SK-N-SH (cell line): Measurements from ENCODE around the gene BTBD16. TPM values are rescaled to one million over a fixed set of nuclear protein-coding genes. Genes with fewer than 3 reads are reported as not detected.

Experiments
- CTCF ChIA-PET: fragments of 300-600, 350-600 bp; formaldehyde crosslinking; extraction: SDS; loops from one replicate; lab custom pipeline; 2021; lab: Yijun Ruan, JAX
- POLR2A ChIA-PET: fragments of 350-600 bp; sonication (Branson Sonifier 250); formaldehyde crosslinking; extraction: SDS; loops from one replicate; lab custom pipeline; 2020; ENCODE audit warnings: antibody characterized with exemption, inconsistent platforms; lab: Yijun Ruan, JAX
- DNase-seq: peaks from one replicate; pipeline ENCODE4 v3.0.0; 2012
- H2AFZ ChIP-seq: fragments of 200-600 bp; sonication (generic); 2 replicates; pipeline ENCODE4 v1.8.1; 2016; ENCODE audit warnings: antibody characterized with exemption, mild to moderate bottlenecking, low read depth
- H3F3A ChIP-seq: fragments of 200-600 bp; sonication (generic); replicated peaks from 2 replicates; pipeline ENCODE3; 2016; ENCODE audit warnings: antibody characterized with exemption, mild to moderate bottlenecking; ENCODE audit not compliant: insufficient read depth
- H3K27ac ChIP-seq, 2 experiments: fragments of 200-500 bp in 1 of 2; fragments of 200-600 bp in 1 of 2; sonication (Bioruptor generic) in 1 of 2; sonication (generic), shearing (Covaris generic) in 1 of 2; 2 replicates each; pipeline versions ENCODE4 v1.5.1 to v1.6.1; 2014 to 2016; ENCODE audit warnings: low read depth in 2 of 2, inconsistent platforms in 1 of 2, low read length in 1 of 2, mild to moderate bottlenecking in 1 of 2, mixed read lengths in 1 of 2
- H3K27me3 ChIP-seq: fragments of 200-600 bp; sonication (generic), shearing (Covaris generic); 2 replicates; pipeline ENCODE4 v1.6.1; 2016; ENCODE audit warnings: mixed run types; ENCODE audit not compliant: insufficient read depth
- H3K36me3 ChIP-seq, 2 experiments: fragments of 200-500 bp in 1 of 2; fragments of 200-600 bp in 1 of 2; sonication (Bioruptor generic) in 1 of 2; sonication (generic) in 1 of 2; replicated peaks in 1 of 2; 2 replicates each; pipeline versions ENCODE3 to v1.5.1; 2014 to 2016; ENCODE audit warnings: low read length in 1 of 2, mild to moderate bottlenecking in 1 of 2; ENCODE audit not compliant: insufficient read depth in 2 of 2, control insufficient read depth in 1 of 2
- H3K4me1 ChIP-seq, 2 experiments: fragments of 200-500 bp in 1 of 2; fragments of 200-600 bp in 1 of 2; sonication (Bioruptor generic) in 1 of 2; sonication (generic), shearing (Covaris generic) in 1 of 2; 2 replicates each; pipeline versions ENCODE4 v1.5.1 to v1.6.1; 2014 to 2016; ENCODE audit warnings: low read depth in 1 of 2, low read length in 1 of 2, mixed run types in 1 of 2; ENCODE audit not compliant: insufficient read depth in 2 of 2, control insufficient read depth in 1 of 2
- H3K4me2 ChIP-seq: fragments of 200-600 bp; sonication (generic), shearing (Covaris generic); 2 replicates; pipeline ENCODE4 v1.6.1; 2017; ENCODE audit warnings: mixed run types
- H3K4me3 ChIP-seq, 2 experiments: fragments of 200-500 bp in 1 of 2; fragments of 200-600 bp in 1 of 2; sonication (Bioruptor generic) in 1 of 2; sonication (generic), shearing (Covaris generic) in 1 of 2; 2 replicates each; pipeline versions ENCODE4 v1.5.1 to v1.8.1; 2014 to 2016; ENCODE audit warnings: low read depth in 2 of 2, inconsistent platforms in 1 of 2, low read length in 1 of 2, mild to moderate bottlenecking in 1 of 2, mixed read lengths in 1 of 2, moderate library complexity in 1 of 2
- H3K79me2 ChIP-seq: fragments of 200-600 bp; sonication (generic); 2 replicates; pipeline ENCODE4 v1.8.1; 2017; ENCODE audit warnings: mild to moderate bottlenecking; ENCODE audit not compliant: insufficient read depth
- H3K9ac ChIP-seq: fragments of 200-600 bp; sonication (generic); 2 replicates; pipeline ENCODE4 v1.6.1; 2017; ENCODE audit warnings: mixed run types
- H3K9me2 ChIP-seq: fragments of 200-600 bp; sonication (generic); 2 replicates; pipeline ENCODE4 v1.6.1; 2017; ENCODE audit warnings: mixed run types
- H3K9me3 ChIP-seq: fragments of 200-600 bp; sonication (generic); 2 replicates; pipeline ENCODE4 v1.6.1; 2017; ENCODE audit warnings: mixed run types, mild to moderate bottlenecking, moderate library complexity
- H4K20me1 ChIP-seq: fragments of 200-600 bp; sonication (generic); 2 replicates; pipeline ENCODE4 v1.6.1; 2017; ENCODE audit warnings: mild to moderate bottlenecking, mixed run types; ENCODE audit not compliant: insufficient read depth
- EZH2phosphoT487 ChIP-seq: fragments of 200-600 bp; sonication (generic); IDR thresholded peaks from 2 replicates; pipeline ENCODE4 v1.6.1; 2017; ENCODE audit warnings: low read depth, mixed run types, mild to moderate bottlenecking, antibody characterized with exemption, moderate library complexity, borderline replicate concordance
- GATA2 ChIP-seq: sonication (generic); formaldehyde crosslinking; IDR thresholded peaks from 2 replicates; pipeline ENCODE4 v1.5.0; 2020; ENCODE audit warnings: mild to moderate bottlenecking, missing genetic modification reagents
- NFIC ChIP-seq: IDR thresholded peaks from 2 replicates; pipeline ENCODE4 v1.4.0; 2012; ENCODE audit warnings: borderline replicate concordance
- NRF1 ChIP-seq: IDR thresholded peaks from 2 replicates; pipeline ENCODE4 v1.6.1; 2012; ENCODE audit warnings: low read depth, mild to moderate bottlenecking, low read length
- PBX3 ChIP-seq: IDR thresholded peaks from 2 replicates; pipeline ENCODE4; 2012
- POLR2AphosphoS5 ChIP-seq: IDR thresholded peaks from 2 replicates; pipeline ENCODE4 v1.6.1; 2012; ENCODE audit warnings: low read depth, low read length
- RAD21 ChIP-seq: IDR thresholded peaks from 2 replicates; pipeline ENCODE4 v1.6.1; 2012; ENCODE audit warnings: mild to moderate bottlenecking, low read length
- RCOR1 ChIP-seq: fragments of 150-350 bp; IDR thresholded peaks from 2 replicates; pipeline ENCODE4 v1.6.1; 2017; ENCODE audit warnings: antibody characterized with exemption, low read length
- RXRA ChIP-seq: IDR thresholded peaks from 2 replicates; pipeline ENCODE4 v1.4.0; 2012; ENCODE audit warnings: low read depth, mild to moderate bottlenecking, borderline replicate concordance
- SMC3 ChIP-seq: IDR thresholded peaks from 2 replicates; pipeline ENCODE4 v1.6.1; 2012; ENCODE audit warnings: low read depth, low read length, improper control_type of control experiment
- TCF12 ChIP-seq: IDR thresholded peaks from 2 replicates; pipeline ENCODE4 v1.4.0; 2012
- USF1 ChIP-seq: IDR thresholded peaks from 2 replicates; pipeline ENCODE4 v1.4.0; 2012; ENCODE audit warnings: low read depth, borderline replicate concordance
- YY1 ChIP-seq: IDR thresholded peaks from 2 replicates; pipeline ENCODE4 v1.4.0; 2012; ENCODE audit warnings: low read depth, mild to moderate bottlenecking
- WGBS: methylation state at CpG from one replicate; pipeline ENCODE4 v1.1.6; 2017; ENCODE audit warnings: low lambda C conversion rate; 5-methylcytosine and 5-hydroxymethylcytosine counted together
- polyA plus RNA-seq, 3 experiments: library from polyadenylated mRNA; depleted of rRNA; stranded (reverse); fragments of >200 nt; gene quantifications; 2 replicates each; pipeline ENCODE4 v1.2.3, GENCODE V29; 2012

Gene BTBD16
- polyA plus RNA-seq, 1 of the 3 experiments (the other 2 are of a cell fraction): not detected

- Histone ChIP-seq H3K36me3 (no peaks in the 10 kb centered on the region), H3K4me2 (no peak overlapping the region), H3K9me2 (no peaks in the 10 kb centered on the region), H3K4me1 (no peaks in the 10 kb centered on the region), H3K4me3 (no peak overlapping the region), H2AFZ (no peak overlapping the region), H4K20me1 (no peaks in the 10 kb centered on the region), H3K79me2 (no peaks in the 10 kb centered on the region), H3K27ac (no peak overlapping the region), H3F3A (no peaks in the 10 kb centered on the region), H3K9me3 (no peaks in the 10 kb centered on the region), H3K27me3 (no peaks in the 10 kb centered on the region; the same call in 1 of the 2 replicates), H3K9ac (no peak overlapping the region)
- TF ChIP-seq NRF1: no peak
- TF ChIP-seq NFIC: no peak
- TF ChIP-seq EZH2phosphoT487: no peak
- TF ChIP-seq RXRA: no peak
- no peak for TF ChIP-seq TCF12
- no peak for TF ChIP-seq PBX3
- no peak for TF ChIP-seq SMC3
- TF ChIP-seq RCOR1: no peak
- no peak for TF ChIP-seq RAD21
- POLR2A ChIA-PET: no interaction called here
- DNase-seq: no peak
- CTCF ChIA-PET: interaction anchor here (1.0 to 1.7 kb wide), 3 partner anchors 28 to 108 kb away, joined by 4 to 7 read pairs (median 5); no protein-coding TSS in a partner anchor
- 50% methylated on average over 6 of the region's 6 CpGs for WGBS
These were observed 55.7 kb downstream of the BTBD16 start for GRCh38 chr10:122326806-122327205.

- H2AFZ ChIP-seq: no peak overlapping the region
- no peak for DNase-seq
- H3K9me2 ChIP-seq: no peaks in the 10 kb centered on the region
- no peaks in the 10 kb centered on the region; the same call in 1 of the 2 replicates for H3K27me3 ChIP-seq
- no peaks in the 10 kb centered on the region for H4K20me1 ChIP-seq
- H3K27ac ChIP-seq: no peak overlapping the region
- CTCF ChIA-PET: interaction anchor here (1.0 to 1.7 kb wide), 4 partner anchors 8 to 107 kb away, joined by 3 to 7 read pairs (median 4); no protein-coding TSS in a partner anchor
- TF ChIP-seq GATA2 (CRISPR knock-in tag) (no peak), POLR2AphosphoS5 (no peak), YY1 (no peak), RAD21 (no peak), USF1 (no peak)
- H3F3A ChIP-seq: no peaks in the 10 kb centered on the region
- H3K9me3 ChIP-seq: no peaks in the 10 kb centered on the region
- no peak overlapping the region for H3K4me2 ChIP-seq
- POLR2A ChIA-PET: no interaction called here
- no peaks in the 10 kb centered on the region for H3K79me2 ChIP-seq
- no peaks in the 10 kb centered on the region for H3K4me1 ChIP-seq
- WGBS: 76% methylated on average over 14 of the region's 16 CpGs
- H3K36me3 ChIP-seq: no peaks in the 10 kb centered on the region
- no peak overlapping the region for H3K4me3 ChIP-seq
- no peak overlapping the region for H3K9ac ChIP-seq
These were observed 56.4 kb downstream of the BTBD16 start for GRCh38 chr10:122327237-122328206.
